Pons (tissue), 1 donor: ENCODE results near the gene RERG.

Experiments used
- DNase-seq: peaks from one replicate; pipeline ENCODE4 v3.0.0-alpha.2; 2016; ENCODE audit warnings: low spot score

RERG gene

DNA sequence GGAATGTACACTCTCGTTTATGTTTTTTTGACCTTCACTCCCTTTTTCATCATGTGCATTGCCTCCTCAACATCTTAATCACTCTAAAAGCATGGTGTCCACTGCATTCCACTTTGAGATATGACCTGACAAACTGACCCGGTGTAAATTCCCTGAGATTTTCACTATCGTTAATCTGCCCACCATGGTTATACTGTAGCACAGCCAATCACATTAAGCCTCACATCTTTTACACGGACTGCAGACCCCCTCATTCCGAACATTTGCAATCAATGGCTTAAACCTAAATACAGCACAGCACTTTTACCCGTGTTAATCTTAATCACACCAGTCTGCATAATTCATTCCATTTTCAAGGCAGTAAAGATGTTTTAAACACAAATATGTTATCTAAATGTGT, 2.4 kb downstream of the RERG start:
- DNase-seq, result no peak

DNA sequence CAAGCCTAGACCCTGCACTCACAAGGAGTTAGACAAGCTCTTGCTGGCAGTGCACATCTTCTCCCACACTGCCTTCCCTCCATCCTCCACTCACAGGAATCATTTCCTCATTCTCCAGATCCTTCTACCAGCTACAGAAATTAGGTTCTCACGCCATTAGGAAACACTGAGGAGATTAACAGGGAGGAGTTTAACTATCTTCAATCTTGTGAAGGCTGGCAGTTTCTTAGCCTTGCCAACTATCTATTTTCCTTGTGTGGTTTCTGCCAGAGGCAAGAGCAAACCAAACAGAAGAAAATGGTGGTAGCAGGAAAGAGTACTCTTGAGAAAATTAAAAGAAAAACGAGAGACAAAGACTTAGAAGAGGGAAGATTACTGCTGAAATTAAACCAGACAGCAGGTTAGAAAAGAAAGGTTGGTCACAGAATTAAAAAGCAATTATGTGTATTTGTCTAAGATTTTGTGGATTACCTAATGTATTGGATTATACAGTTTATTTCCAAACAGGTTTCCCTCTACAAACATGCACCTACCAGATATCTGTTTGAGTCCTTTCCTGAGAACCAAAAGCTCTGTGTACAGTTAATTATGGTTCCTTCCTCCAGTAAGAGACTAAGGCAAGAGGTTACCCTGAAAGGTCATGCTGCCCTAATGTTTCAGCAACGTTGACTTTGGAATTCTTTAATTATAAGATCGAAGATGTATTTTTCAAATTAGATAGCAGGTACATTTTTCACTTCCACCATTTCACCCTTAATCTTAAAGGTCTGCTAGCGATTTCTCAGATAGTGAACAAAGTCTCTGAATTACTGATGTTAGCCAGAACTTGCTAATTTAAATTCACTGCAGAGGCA, 5.0 kb downstream of the RERG start:
- DNase-seq, result no peak

- DNase-seq, result no peak
These were observed 6.2 kb downstream of the RERG start for GRCh38 chr12:15214851-15215601.

GRCh38 chr12:15212930-15213329, 8.3 kb downstream of the RERG start:
- no peak for DNase-seq

- DNase-seq, result no peak
These were observed 11.4 kb downstream of the RERG start for GRCh38 chr12:15209782-15210181.

- no peak for DNase-seq
These were observed 12.2 kb downstream of the RERG start for GRCh38 chr12:15208871-15209656.

DNA sequence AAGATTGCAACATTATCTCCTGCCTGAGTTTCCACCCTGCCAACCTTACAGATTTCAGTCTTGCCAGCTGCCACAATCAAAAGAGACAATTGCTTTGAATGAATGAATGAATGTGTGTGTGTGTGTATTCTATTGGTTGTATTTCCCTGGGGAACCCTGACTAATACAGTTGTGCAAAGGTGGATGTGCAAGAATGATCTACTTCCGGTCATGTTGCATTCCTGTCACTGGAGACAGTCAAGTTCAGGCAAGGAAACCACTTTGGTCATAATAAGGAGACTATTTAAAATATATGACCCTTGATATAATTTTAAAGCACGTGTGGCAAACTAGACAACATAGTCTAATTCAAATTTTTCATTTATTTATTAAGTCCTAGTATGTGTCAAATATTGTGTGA, 13.1 kb downstream of the RERG start:
- DNase-seq, result no peak

DNA sequence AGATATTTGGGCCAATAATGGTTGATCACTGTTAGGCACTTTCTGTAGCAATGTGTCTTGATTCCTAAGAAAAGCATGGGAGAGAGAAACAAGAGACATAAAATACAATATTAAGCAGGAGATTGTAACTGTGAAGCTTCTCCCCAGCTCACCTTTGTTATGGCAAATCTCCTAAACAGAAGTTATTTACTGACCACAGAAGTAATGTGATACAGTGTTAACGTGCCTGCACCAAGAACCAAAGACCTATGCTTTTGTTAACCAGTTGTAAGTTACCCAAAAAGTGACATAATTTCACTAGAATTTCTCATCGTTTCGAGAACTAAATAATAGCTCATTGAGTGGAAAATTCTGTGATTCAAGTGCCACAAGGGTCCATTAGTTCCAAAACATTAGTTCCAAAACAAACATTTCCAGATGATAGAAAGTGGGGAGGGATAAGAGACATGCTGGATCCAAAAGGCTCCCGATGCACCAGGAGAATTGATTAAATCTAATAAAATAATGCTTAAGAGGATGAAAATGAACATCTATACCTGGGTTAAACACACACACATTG, 14.3 kb downstream of the RERG start:
- no peak for DNase-seq

- no peak for DNase-seq
These were observed 14.9 kb downstream of the RERG start for GRCh38 chr12:15206338-15206737.

DNA sequence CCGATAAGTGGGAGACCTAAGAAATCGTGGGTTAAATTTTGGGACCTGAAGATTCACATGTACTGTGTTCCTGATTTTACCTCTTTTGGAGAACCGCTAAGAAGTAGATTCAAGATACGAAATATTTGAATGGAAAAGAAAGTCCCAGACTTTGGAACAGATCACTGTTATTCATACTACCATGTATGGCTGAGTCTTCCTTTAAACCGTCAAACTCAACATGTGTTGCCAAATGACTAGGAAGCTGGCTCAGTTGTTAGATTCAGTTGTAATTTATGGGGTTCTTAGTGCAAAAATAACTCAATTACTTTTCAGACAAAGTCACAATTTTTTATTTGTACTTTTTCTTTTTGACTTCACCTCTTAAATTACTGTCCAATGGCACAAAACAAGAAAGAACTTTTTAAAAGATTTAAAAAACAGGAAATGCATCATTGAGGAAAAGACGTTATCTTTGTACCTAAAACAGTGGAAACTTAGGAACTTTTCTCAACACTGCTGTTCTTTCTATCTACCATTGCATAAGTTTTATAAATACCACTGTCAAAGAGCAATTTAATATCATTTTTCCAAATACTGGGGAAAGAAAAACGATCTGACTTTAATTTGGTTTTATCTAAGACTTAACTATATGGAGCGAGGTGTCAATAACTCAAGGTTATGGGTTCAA, 15.7 kb downstream of the RERG start:
- no peak for DNase-seq

DNA sequence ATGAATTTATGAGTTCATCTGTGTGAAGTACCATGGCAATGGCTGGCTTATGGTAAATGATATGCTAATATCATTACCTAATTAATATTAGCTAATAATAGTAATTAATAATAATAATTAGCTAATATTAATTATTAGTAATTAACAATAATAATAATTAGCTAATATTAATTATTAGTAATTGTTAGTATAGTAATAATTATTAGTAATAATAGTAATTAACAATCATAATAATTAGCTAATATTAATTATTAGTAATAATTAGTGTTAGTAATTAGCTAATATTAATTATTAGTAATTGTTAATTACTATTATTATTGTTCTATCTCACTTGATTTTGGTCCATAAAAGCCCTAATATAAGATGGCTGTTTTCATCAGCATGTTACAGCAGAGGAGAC, 19.8 kb downstream of the RERG start:
- no peak for DNase-seq

- no peak for DNase-seq
These were observed 20.2 kb downstream of the RERG start for GRCh38 chr12:15201056-15201455.

DNA sequence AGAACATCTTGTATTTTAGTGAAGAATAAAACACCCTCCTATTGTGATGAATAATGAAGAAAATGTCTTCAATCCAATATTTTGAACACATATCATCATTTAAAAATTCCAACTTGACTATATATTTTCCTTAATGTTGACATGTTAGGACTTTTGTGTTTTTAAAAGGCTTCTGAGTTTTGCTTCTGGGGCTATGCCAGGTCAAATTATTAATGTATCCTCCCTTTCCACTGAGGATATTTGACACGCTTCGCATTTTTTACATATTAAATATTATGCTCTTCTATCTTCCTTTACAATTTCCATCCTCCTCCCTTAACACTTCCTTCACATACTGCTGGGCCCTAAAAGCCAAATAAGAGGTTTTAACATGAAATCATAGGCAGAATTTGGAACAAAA, 20.6 kb downstream of the RERG start:
- DNase-seq, result no peak

- DNase-seq, result no peak
These were observed 21.3 kb downstream of the RERG start for GRCh38 chr12:15199930-15200329.

- no peak for DNase-seq
These were observed 24.3 kb downstream of the RERG start for GRCh38 chr12:15196678-15197505.

DNA sequence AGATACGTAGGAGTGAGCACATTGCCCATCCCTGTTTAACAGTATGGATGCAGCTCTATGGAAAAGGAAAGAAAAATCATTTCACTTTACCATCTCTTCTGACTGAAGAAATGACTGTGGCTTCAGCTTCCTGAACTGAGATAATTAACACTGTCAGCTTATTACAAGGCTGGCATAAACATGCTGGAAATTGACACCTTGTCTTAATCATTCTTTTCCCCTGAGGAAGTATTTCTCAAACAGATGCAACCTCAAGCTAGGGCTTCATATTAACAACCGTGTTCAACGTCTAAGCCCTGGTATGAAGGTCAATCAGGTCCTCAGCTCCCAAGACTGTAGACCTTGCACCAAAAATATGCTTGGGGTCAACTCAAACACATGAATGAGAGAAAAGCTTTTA, 25.0 kb downstream of the RERG start:
- DNase-seq, result no peak

- no peak for DNase-seq
These were observed 26.5 kb downstream of the RERG start for GRCh38 chr12:15194456-15195368.

- no peak for DNase-seq
These were observed 27.3 kb downstream of the RERG start for GRCh38 chr12:15193946-15194345.

GRCh38 chr12:15192720-15193119, 28.5 kb downstream of the RERG start:
- no peak for DNase-seq

DNA sequence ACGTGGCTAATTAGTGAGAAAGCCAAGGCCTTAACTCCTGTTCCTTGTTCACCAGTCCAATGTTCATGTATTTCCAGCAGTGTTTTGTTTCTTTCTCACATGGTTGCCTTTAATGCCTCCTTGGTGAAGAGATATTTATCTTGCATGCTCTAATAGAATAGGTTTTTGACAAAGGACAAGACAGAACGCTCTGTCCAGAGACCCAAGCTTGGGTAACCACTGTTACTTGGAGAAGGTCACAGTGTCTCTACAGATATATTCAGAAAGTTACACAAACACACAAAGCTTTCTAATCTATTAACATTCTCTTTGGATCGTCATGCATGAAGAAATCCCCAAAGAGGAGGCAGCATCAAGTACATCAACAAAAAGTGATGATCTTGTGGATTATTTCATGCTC, 33.1 kb downstream of the RERG start:
- no peak for DNase-seq
